Neural progenitor cell (in vitro differentiated cells): ENCODE data around the gene KANTR.

Source experiments
- EZH2 ChIP-seq: fragments of 200-600 bp; sonication (generic); IDR thresholded peaks from 2 replicates; pipeline ENCODE4 v1.6.1; 2017; ENCODE audit warnings: antibody characterized with exemption, mild to moderate bottlenecking, moderate library complexity
- EZH2phosphoT487 ChIP-seq: fragments of 200-600 bp; sonication (generic); IDR thresholded peaks from 2 replicates; pipeline ENCODE4 v1.6.1; 2017; ENCODE audit warnings: antibody characterized with exemption
- TF ChIP-seq, protein P1 (sequence below): fragments of 200-600 bp; sonication (generic); IDR thresholded peaks from 2 replicates; pipeline ENCODE4 v1.5.1; 2017; ENCODE audit warnings: antibody characterized with exemption, mild to moderate bottlenecking

- TF ChIP-seq, protein P1, sequence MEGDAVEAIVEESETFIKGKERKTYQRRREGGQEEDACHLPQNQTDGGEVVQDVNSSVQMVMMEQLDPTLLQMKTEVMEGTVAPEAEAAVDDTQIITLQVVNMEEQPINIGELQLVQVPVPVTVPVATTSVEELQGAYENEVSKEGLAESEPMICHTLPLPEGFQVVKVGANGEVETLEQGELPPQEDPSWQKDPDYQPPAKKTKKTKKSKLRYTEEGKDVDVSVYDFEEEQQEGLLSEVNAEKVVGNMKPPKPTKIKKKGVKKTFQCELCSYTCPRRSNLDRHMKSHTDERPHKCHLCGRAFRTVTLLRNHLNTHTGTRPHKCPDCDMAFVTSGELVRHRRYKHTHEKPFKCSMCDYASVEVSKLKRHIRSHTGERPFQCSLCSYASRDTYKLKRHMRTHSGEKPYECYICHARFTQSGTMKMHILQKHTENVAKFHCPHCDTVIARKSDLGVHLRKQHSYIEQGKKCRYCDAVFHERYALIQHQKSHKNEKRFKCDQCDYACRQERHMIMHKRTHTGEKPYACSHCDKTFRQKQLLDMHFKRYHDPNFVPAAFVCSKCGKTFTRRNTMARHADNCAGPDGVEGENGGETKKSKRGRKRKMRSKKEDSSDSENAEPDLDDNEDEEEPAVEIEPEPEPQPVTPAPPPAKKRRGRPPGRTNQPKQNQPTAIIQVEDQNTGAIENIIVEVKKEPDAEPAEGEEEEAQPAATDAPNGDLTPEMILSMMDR, result no peak
- TF ChIP-seq EZH2 (no peak), EZH2phosphoT487 (no peak)
Measured at GRCh38 chrX:53126377-53126776, 32.4 kb downstream of the KANTR start.
